Esophagus squamous epithelium (tissue), 4 donors: ENCODE results near the gene CASK.

Experiments
- POLR2A ChIP-seq, 4 donors: fragments of 450-650 bp; IDR thresholded peaks; one replicate each; pipeline ENCODE4 v1.6.1; 2017; ENCODE audit warnings: antibody characterized with exemption in 4 of 4, mild to moderate bottlenecking in 4 of 4, moderate library complexity in 3 of 4
- TF ChIP-seq, protein P1 (sequence below), 6 experiments: fragments of 450-650 bp in 4 of 6; fragments of 200-600 bp in 2 of 6; sonication (generic) in 2 of 6; IDR thresholded peaks; one replicate each; pipeline ENCODE4 v1.5.1; 2016 to 2019; ENCODE audit warnings: antibody characterized with exemption in 6 of 6, mild to moderate bottlenecking in 4 of 6, moderate library complexity in 4 of 6

DNA sequence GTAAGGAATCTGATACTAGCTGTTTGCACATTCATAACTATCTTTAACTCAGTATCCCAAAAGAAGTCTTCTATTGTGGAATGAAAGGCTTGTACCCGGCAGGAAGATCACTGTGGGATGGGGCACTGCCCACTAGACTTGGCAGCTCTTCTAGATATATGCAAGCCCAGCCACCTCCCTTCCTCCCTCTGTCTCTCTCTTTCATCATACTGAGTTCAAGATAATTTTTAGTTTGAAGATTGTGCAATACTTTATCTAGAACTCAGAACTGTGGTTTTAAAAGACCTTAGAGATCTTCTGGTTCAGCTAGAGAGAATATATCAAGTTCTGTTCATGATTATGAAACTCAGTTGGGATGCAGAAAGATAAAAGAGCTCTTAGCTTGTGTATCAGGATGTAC lies 257.1 kb downstream of the CASK start:
- TF ChIP-seq, protein P1, sequence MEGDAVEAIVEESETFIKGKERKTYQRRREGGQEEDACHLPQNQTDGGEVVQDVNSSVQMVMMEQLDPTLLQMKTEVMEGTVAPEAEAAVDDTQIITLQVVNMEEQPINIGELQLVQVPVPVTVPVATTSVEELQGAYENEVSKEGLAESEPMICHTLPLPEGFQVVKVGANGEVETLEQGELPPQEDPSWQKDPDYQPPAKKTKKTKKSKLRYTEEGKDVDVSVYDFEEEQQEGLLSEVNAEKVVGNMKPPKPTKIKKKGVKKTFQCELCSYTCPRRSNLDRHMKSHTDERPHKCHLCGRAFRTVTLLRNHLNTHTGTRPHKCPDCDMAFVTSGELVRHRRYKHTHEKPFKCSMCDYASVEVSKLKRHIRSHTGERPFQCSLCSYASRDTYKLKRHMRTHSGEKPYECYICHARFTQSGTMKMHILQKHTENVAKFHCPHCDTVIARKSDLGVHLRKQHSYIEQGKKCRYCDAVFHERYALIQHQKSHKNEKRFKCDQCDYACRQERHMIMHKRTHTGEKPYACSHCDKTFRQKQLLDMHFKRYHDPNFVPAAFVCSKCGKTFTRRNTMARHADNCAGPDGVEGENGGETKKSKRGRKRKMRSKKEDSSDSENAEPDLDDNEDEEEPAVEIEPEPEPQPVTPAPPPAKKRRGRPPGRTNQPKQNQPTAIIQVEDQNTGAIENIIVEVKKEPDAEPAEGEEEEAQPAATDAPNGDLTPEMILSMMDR (IDR thresholded peaks at IDR 0.05): no peak
- no peak for TF ChIP-seq POLR2A (IDR thresholded peaks at IDR 0.05)
